Testis (tissue), 2 donors: ENCODE data around the gene DNAL1.

Source experiments
- CTCF ChIP-seq, 3 experiments: fragments of 450-650 bp in 2 of 3; fragments of 200-600 bp in 1 of 3; sonication (generic) in 1 of 3; IDR thresholded peaks; one replicate each; pipeline ENCODE4 v1.5.1; 2016 to 2019; ENCODE audit warnings: antibody characterized with exemption in 3 of 3, mild to moderate bottlenecking in 2 of 3, moderate library complexity in 1 of 3
- POLR2A ChIP-seq: fragments of 450-650 bp; IDR thresholded peaks from one replicate; pipeline ENCODE4 v1.6.1; 2017; ENCODE audit warnings: antibody characterized with exemption, mild to moderate bottlenecking, moderate library complexity

GRCh38 chr14:73630009-73630780 lies 14.6 kb upstream of the DNAL1 start:
- TF ChIP-seq CTCF (IDR thresholded peaks at IDR 0.05) (no peak), POLR2A (no peak)
